ENCODE results near the gene NCKIPSD.

DNA sequence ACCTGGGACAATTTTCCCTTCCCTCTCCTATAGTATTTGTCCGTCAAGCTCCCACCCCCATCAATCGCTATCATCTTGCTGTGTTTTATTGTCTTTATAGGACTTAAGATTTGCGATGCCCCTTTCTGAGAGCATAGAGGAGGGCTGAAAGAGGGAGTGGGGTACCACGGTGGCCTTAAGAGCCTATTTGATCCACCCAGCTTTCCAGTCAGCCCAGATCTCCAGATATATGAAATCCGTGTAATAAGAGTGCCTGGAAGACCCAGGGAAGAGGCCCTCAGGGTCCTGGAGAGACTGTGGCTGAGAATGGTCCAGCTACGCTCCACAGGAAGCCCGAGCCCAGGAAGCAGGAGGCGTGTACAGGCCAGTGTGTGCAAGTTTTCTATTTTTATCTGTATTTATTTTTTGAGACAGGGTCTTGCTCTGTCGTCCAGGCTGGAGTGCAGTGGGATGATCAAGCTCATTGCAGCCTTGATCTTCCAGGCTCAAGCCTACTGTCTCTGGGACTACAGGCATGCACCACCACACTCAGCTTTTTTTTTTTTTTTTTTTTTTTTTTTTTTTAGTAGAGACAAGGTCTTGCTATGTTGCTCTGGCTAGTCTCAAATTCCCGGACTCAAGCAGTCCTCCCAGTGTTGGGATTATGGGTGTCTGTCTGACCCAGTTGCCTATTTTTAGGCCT is 964 bp upstream of the NCKIPSD start:
- TF ChIP-seq, protein P1, sequence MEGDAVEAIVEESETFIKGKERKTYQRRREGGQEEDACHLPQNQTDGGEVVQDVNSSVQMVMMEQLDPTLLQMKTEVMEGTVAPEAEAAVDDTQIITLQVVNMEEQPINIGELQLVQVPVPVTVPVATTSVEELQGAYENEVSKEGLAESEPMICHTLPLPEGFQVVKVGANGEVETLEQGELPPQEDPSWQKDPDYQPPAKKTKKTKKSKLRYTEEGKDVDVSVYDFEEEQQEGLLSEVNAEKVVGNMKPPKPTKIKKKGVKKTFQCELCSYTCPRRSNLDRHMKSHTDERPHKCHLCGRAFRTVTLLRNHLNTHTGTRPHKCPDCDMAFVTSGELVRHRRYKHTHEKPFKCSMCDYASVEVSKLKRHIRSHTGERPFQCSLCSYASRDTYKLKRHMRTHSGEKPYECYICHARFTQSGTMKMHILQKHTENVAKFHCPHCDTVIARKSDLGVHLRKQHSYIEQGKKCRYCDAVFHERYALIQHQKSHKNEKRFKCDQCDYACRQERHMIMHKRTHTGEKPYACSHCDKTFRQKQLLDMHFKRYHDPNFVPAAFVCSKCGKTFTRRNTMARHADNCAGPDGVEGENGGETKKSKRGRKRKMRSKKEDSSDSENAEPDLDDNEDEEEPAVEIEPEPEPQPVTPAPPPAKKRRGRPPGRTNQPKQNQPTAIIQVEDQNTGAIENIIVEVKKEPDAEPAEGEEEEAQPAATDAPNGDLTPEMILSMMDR (IDR thresholded peaks at IDR 0.05) = no peak
- no peak for TF ChIP-seq POLR2A (IDR thresholded peaks at IDR 0.05)

All from testis (tissue), 2 donors.